Hepatocyte (in vitro differentiated cells): ENCODE results near the gene CYREN.

Source experiments
- CTCF ChIP-seq: fragments of 200-600 bp; sonication (generic); IDR thresholded peaks from 2 replicates; pipeline ENCODE4 v1.5.1; 2016; ENCODE audit warnings: antibody characterized with exemption, mild to moderate bottlenecking; ENCODE audit not compliant: poor library complexity
- EZH2phosphoT487 ChIP-seq: fragments of 200-600 bp; sonication (generic); IDR thresholded peaks from one replicate; pipeline ENCODE4 v1.6.1; 2018; ENCODE audit warnings: antibody characterized with exemption, mild to moderate bottlenecking, low read depth, moderate library complexity; ENCODE audit not compliant: unreplicated experiment, severe bottlenecking

DNA sequence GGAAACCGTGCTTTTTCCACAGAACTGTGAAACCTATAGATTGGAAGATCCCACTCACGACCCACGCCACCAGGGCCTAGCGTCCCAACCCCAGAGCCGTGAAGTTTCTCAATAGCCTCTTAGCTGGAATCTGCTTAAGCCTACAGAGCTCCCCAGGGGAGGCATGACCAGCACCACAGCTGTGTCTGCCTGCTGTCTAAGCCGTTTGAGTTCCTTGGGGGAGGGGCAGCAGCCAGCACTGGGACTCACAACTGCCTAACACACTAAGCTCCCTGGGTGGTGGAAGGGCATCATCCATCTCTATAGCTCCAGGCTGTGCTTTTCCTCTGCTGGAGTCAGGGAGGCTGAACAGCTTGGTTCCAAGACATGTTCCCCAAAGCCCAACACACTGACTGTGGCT is 48.6 kb downstream of the CYREN start:
- TF ChIP-seq CTCF: no peak
- no peak for TF ChIP-seq EZH2phosphoT487
